ENCODE measurements around the gene GRIP2.

GRIP2 gene

GRCh38 chr3:14546041-14546440 lies 5.9 kb upstream of the GRIP2 start (continued):
- TF ChIP-seq PATZ1 (CRISPR knock-in tag; IDR thresholded peaks at IDR 0.05; ENCODE audit: borderline replicate concordance) (no peak), ESRRG (CRISPR knock-in tag; IDR thresholded peaks at IDR 0.05) (no peak), ZC3H10 (CRISPR knock-in tag; IDR thresholded peaks at IDR 0.05) (no peak), TOX (CRISPR knock-in tag; IDR thresholded peaks at IDR 0.05; ENCODE audit: borderline replicate concordance) (no peak), BACH2 (CRISPR knock-in tag; IDR thresholded peaks at IDR 0.05; ENCODE audit: borderline replicate concordance) (no peak)

GRCh38 chr3:14545251-14545635 lies 5.1 kb upstream of the GRIP2 start:
- TF ChIP-seq ZNF565 (CRISPR knock-in tag; conservative IDR thresholded peaks at IDR 0.05; ENCODE audit: low read depth) = no peak
- no peak for TF ChIP-seq ZFP30 (CRISPR knock-in tag; IDR thresholded peaks at IDR 0.05)
- no peak for TF ChIP-seq ZC3H10 (CRISPR knock-in tag; IDR thresholded peaks at IDR 0.05)
- no peak for TF ChIP-seq ESRRG (CRISPR knock-in tag; IDR thresholded peaks at IDR 0.05)
- TF ChIP-seq GLIS3 (CRISPR knock-in tag; IDR thresholded peaks at IDR 0.05) = no peak
- TF ChIP-seq, protein P1, sequence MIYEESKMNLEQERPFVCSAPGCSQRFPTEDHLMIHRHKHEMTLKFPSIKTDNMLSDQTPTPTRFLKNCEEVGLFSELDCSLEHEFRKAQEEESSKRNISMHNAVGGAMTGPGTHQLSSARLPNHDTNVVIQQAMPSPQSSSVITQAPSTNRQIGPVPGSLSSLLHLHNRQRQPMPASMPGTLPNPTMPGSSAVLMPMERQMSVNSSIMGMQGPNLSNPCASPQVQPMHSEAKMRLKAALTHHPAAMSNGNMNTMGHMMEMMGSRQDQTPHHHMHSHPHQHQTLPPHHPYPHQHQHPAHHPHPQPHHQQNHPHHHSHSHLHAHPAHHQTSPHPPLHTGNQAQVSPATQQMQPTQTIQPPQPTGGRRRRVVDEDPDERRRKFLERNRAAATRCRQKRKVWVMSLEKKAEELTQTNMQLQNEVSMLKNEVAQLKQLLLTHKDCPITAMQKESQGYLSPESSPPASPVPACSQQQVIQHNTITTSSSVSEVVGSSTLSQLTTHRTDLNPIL (CRISPR knock-in tag; IDR thresholded peaks at IDR 0.05; ENCODE audit: low read depth) = no peak
- TF ChIP-seq RARB (CRISPR knock-in tag; IDR thresholded peaks at IDR 0.05) = no peak
- no peak for TF ChIP-seq PPARA (CRISPR knock-in tag; IDR thresholded peaks at IDR 0.05; ENCODE audit: borderline replicate concordance)
- TF ChIP-seq CSDC2 (CRISPR knock-in tag; IDR thresholded peaks at IDR 0.05) = no peak

DNA sequence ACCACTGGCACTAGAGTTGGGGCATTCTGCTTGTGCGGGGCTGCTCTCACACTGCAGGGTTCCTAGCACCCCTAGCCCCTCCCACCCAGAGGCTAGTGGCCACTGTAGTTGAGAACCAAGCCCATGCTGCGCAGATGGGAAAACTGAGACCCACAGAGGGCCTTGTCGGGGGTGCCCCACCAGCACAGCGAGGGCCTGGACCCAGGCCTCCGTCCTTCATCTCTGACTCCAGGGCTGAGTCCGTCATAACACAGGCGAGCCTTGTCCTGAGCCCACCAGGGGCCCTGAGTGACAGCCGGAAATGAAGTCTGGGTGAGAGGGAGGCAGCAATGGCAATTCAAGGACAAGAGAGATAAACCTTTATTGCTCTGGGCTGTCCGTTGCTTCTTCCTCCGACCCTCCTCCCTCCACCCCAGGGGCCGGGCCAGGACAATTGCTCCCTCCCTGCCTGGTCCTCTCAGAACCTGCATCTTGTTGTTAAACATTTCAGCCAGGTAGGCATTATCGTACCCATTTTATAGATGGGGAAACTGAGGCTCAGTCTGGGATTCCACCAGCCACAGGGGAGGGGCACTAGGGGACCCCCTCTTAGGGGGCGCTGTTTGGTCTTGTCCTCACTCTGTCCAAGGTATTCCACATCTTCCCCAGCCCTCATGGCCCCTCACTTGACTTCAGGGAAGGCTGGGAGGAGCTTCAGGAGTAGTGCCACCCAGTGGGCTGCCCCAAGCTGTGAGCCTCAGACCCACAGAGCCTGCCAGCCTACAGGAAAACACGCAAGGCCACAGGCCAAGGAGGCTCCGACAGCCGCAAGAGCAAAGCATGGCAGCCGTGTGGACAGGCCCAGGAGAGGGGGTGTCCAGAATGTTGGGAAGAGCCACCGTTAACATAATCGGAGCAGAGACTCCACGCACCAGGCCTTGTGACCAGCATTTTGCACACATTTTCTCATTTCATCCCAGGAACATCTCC lies 4.4 kb upstream of the GRIP2 start:
- TF ChIP-seq TCF4 (CRISPR knock-in tag; IDR thresholded peaks at IDR 0.05; ENCODE audit: borderline replicate concordance) (no peak), TOX (CRISPR knock-in tag; IDR thresholded peaks at IDR 0.05; ENCODE audit: borderline replicate concordance) (no peak), BACH2 (CRISPR knock-in tag; IDR thresholded peaks at IDR 0.05; ENCODE audit: borderline replicate concordance) (no peak), GLIS3 (CRISPR knock-in tag; IDR thresholded peaks at IDR 0.05) (no peak), CSDC2 (CRISPR knock-in tag; IDR thresholded peaks at IDR 0.05) (no peak), ZFP3 (CRISPR knock-in tag; IDR thresholded peaks at IDR 0.05) (no peak), ISL1 (CRISPR knock-in tag; IDR thresholded peaks at IDR 0.05) (no peak)
- no peak for ATAC-seq

More at GRCh38 chr3:14545251-14545635, 5.1 kb upstream of the GRIP2 start:
- ATAC-seq = no peak

DNA sequence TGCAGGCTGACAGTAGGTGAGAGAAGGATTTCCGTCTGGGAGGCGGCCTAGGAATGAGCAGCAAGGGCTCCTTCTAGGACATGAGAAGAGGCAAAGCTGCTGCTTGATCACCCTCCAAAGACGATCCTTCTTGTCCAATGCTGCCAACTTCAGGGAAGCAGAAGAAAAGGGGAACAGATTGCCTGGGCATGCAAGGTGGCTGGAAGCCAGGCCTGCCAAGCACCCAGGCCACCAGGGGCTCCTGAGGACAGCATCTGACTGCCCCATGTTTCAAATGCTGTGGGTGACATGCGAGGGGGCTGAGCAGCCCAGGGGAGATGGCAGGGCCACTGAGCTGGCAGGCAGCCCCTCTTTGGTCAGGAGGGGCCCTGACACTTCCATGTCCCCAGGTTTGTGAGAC lies 3.3 kb upstream of the GRIP2 start:
- ATAC-seq = no peak

More for the DNA sequence above, 3.3 kb upstream of the GRIP2 start:
- no peak for TF ChIP-seq OSR1 (CRISPR knock-in tag; IDR thresholded peaks at IDR 0.05)
- no peak for TF ChIP-seq RARB (CRISPR knock-in tag; IDR thresholded peaks at IDR 0.05)
- no peak for TF ChIP-seq TOX (CRISPR knock-in tag; IDR thresholded peaks at IDR 0.05; ENCODE audit: borderline replicate concordance)
- no peak for TF ChIP-seq CSDC2 (CRISPR knock-in tag; IDR thresholded peaks at IDR 0.05)
- TF ChIP-seq TSHZ2 (CRISPR knock-in tag; IDR thresholded peaks at IDR 0.05) = no peak
- no peak for TF ChIP-seq ARNTL (CRISPR knock-in tag; IDR thresholded peaks at IDR 0.05; ENCODE audit: borderline replicate concordance, low read depth)
- TF ChIP-seq POU6F1 (CRISPR knock-in tag; IDR thresholded peaks at IDR 0.05; ENCODE audit: borderline replicate concordance, low read depth) = no peak
- TF ChIP-seq TCF4 (CRISPR knock-in tag; IDR thresholded peaks at IDR 0.05; ENCODE audit: borderline replicate concordance) = no peak
- TF ChIP-seq PPARA (CRISPR knock-in tag; IDR thresholded peaks at IDR 0.05; ENCODE audit: borderline replicate concordance) = no peak
- no peak for TF ChIP-seq BACH2 (CRISPR knock-in tag; IDR thresholded peaks at IDR 0.05; ENCODE audit: borderline replicate concordance)
- TF ChIP-seq ZNF8 (CRISPR knock-in tag; IDR thresholded peaks at IDR 0.05) = no peak
- TF ChIP-seq ZC3H10 (CRISPR knock-in tag; IDR thresholded peaks at IDR 0.05) = no peak
- no peak for TF ChIP-seq ZFP30 (CRISPR knock-in tag; IDR thresholded peaks at IDR 0.05)
